ENCODE data around the gene NUP54.
A peak's percentile ranks its signal among the peaks of the same experiment; 100 is the strongest.

Gene NUP54

DNA sequence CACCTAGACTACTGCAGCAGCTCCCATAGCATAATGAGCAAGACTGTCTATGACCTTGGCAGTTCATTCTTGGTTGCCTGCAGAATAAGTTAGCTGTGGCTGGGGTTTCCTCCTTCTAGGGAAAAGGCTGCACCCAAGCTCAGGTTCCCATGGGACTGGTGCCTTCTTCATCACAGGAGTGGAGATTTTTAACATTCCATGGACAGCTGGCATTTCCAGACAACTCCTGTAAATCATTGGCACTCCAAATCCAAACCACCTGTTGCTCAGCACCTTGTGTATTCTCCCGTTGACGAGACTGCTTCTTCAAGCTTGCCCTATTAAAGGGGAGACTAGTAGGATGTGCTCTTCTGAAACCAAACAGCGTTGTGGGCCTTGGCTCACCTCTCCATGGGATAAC lies 7.8 kb upstream of the NUP54 start:
- no peak for DNase-seq (ENCODE audit: low spot score)
- in situ Hi-C loops (cut with MboI; ENCODE audit: low sequenced_read_pairs, unreplicated experiment): no loop called here

DNA sequence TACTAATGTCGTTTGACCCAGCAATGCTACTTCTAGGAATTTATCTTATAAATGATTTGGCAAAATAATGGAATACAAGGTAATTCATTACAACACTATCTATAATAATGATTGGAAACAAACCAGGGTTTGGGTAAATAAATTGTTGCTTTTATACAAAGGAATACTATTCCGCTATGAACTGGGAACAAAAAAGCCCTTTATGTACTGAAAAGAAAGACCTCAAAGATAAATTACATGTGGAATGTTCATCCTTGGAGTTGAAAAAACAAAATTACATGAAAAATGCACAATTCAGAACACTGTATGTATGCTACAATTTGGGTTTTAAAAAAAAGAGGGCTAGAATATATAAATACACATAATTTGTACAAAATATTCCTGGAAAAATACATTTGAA lies 5.2 kb upstream of the NUP54 start:
- TF ChIP-seq, protein P1, sequence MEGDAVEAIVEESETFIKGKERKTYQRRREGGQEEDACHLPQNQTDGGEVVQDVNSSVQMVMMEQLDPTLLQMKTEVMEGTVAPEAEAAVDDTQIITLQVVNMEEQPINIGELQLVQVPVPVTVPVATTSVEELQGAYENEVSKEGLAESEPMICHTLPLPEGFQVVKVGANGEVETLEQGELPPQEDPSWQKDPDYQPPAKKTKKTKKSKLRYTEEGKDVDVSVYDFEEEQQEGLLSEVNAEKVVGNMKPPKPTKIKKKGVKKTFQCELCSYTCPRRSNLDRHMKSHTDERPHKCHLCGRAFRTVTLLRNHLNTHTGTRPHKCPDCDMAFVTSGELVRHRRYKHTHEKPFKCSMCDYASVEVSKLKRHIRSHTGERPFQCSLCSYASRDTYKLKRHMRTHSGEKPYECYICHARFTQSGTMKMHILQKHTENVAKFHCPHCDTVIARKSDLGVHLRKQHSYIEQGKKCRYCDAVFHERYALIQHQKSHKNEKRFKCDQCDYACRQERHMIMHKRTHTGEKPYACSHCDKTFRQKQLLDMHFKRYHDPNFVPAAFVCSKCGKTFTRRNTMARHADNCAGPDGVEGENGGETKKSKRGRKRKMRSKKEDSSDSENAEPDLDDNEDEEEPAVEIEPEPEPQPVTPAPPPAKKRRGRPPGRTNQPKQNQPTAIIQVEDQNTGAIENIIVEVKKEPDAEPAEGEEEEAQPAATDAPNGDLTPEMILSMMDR (IDR thresholded peaks at IDR 0.05; ENCODE audit: borderline replicate concordance, control extremely low read depth, extremely low read depth, insufficient read depth, missing control alignments): no peak
- in situ Hi-C loops (cut with MboI; ENCODE audit: low sequenced_read_pairs, unreplicated experiment): no loop called here

More for the DNA sequence above, 7.8 kb upstream of the NUP54 start:
- TF ChIP-seq, protein P1 (IDR thresholded peaks at IDR 0.05; ENCODE audit: borderline replicate concordance, control extremely low read depth, extremely low read depth, insufficient read depth, missing control alignments): no peak

DNA sequence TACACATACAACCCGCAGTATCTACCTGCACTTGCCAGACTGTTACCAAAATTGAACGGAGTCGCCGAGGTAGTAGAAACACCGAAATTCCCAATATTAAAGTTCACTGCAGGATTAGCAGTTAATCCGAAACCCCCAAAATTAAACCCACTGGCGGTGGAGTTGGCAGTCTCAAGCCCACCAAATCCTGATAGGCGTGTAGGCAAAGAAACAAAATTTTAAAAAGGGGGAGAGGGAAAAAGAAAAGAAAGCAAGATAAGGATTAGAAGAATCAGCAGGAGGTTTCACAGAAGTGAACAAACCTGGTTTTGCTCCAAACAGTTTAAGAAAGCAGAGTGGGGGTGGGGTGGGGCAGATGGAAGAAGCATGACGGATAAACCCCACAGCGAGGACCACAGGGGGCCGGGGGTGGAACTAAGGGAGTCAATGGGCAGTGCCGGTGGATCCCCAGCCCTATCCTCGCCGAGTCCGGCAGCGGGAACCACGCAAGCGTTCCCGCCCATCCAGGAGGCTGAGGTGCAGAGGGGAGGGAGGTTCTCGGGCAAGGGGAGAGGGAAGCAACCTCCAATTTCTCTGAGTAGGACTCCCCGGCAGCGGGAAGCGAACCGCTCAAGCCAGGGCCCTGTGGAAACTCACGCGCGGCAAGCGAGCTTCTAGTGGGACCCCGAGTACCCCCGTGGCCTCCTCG lies 599 bp downstream of the NUP54 start:
- TF ChIP-seq, protein P1 (IDR thresholded peaks at IDR 0.05; ENCODE audit: borderline replicate concordance, control extremely low read depth, extremely low read depth, insufficient read depth, missing control alignments): no peak
- peak; percentile 75 for DNase-seq (ENCODE audit: low spot score)
- in situ Hi-C loops (cut with MboI; ENCODE audit: low sequenced_read_pairs, unreplicated experiment): no loop called here

More for the DNA sequence above, 5.2 kb upstream of the NUP54 start:
- no peak for DNase-seq (ENCODE audit: low spot score)

DNA sequence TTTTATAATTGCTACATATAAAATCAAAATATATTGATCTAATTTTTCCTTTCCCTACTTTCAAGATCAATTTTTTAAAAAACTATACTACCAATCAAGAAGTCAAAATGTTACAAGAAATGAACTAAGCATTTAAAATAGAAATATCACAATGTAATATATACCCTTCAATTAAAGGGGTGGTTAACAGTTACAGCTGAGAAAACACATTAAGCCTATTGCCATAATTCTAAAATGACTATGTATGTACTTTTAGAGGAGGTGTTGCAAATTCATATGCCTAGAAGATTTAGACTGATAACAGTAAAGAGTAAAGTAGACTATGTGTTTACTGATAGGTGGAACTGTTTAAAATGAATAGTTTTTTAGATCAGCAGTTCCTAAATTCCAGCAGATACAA lies 3.7 kb downstream of the NUP54 start:
- TF ChIP-seq, protein P1 (IDR thresholded peaks at IDR 0.05; ENCODE audit: borderline replicate concordance, control extremely low read depth, extremely low read depth, insufficient read depth, missing control alignments): no peak
- in situ Hi-C loops (cut with MboI; ENCODE audit: low sequenced_read_pairs, unreplicated experiment): no loop called here
- DNase-seq (ENCODE audit: low spot score): no peak

DNA sequence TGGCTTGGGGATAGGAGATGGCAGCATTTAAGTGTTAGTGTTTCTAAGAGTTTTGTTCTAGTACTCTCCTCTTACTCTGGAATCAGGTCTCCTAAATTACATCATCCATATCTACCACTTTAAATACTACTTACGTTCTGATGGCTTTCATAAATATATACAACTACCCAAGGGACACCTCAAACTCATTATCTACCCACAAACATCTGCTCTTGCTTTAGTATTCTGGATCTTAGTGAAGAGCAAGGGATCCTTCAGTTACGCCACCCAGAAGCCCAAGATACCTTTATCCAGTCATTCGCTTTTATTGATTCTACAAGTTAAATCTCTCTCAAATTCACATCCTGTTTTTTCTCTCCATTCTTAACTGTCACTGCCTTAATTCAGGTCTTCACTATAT lies 7.0 kb downstream of the NUP54 start:
- in situ Hi-C loops (cut with MboI; ENCODE audit: low sequenced_read_pairs, unreplicated experiment): no loop called here
- DNase-seq (ENCODE audit: low spot score): no peak
- TF ChIP-seq, protein P1 (IDR thresholded peaks at IDR 0.05; ENCODE audit: borderline replicate concordance, control extremely low read depth, extremely low read depth, insufficient read depth, missing control alignments): no peak

DNA sequence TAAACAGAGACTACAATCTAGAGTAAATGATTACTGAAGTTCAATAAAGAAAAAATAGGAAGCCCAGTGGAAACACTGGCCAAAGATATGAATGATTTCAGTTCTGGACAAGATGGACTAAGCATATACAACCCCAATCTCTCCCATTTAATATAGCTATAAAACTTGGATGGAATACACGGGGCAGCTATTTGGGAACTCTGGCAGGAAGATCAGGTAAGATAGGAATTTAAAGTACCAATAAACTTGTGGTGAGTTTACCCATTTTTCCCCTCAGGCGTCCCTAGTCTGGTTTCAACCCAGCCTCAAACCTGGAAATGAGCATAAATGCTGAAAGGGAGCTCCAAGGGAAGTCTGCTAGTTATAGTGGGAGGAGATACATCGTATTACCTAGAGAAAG lies 20.4 kb downstream of the NUP54 start:
- in situ Hi-C loops (cut with MboI; ENCODE audit: low sequenced_read_pairs, unreplicated experiment): no loop called here
- TF ChIP-seq, protein P1 (IDR thresholded peaks at IDR 0.05; ENCODE audit: borderline replicate concordance, control extremely low read depth, extremely low read depth, insufficient read depth, missing control alignments): no peak
- DNase-seq (ENCODE audit: low spot score): no peak

Measured in GM13976 (cell line).